HG03432 (cell line): ENCODE results near the gene PCDHB9.
"Not testable (repeated sequence)": the region's sequence is repeated elsewhere in the genome, so short reads cannot be mapped to it uniquely, and the experiment has no call there.

Experiments
- ATAC-seq: cut with Tn5 transposase; IDR thresholded peaks from one replicate; pipeline ENCODE4 v1.9.1; 2021; ENCODE audit warnings: mild to moderate bottlenecking, moderate library complexity; ENCODE audit not compliant: unreplicated experiment

The PCDHB9 gene

GRCh38 chr5:141184117-141184855 lies 2.7 kb upstream of the PCDHB9 start:
- ATAC-seq = not testable (repeated sequence)

- not testable (repeated sequence) for ATAC-seq
Observed at GRCh38 chr5:141188682-141189081, 1.7 kb downstream of the PCDHB9 start.

- not testable (repeated sequence) for ATAC-seq
Observed at GRCh38 chr5:141189131-141189530, 2.2 kb downstream of the PCDHB9 start.

- ATAC-seq = no peak
Observed at GRCh38 chr5:141192110-141192725, 5.3 kb downstream of the PCDHB9 start, which contains the start of gene PCDHB10. Gene PCDHB10 (plus strand): TSS chr5:141192353. CDS start chr5:141192553, 200 bp downstream.

- ATAC-seq = not testable (repeated sequence)
Observed at GRCh38 chr5:141194332-141194731, 7.4 kb downstream of the PCDHB9 start.

GRCh38 chr5:141196363-141196762 lies 9.4 kb downstream of the PCDHB9 start:
- no peak for ATAC-seq

- ATAC-seq = no peak
Observed at GRCh38 chr5:141199359-141200235, 12.6 kb downstream of the PCDHB9 start, which contains the start of gene PCDHB11. Gene PCDHB11 (plus strand): TSS chr5:141199627. CDS start chr5:141199775, 148 bp downstream.

- ATAC-seq = not testable (repeated sequence)
Observed at GRCh38 chr5:141201126-141201525, 14.2 kb downstream of the PCDHB9 start.

- not testable (repeated sequence) for ATAC-seq
Observed at GRCh38 chr5:141201646-141202045, 14.7 kb downstream of the PCDHB9 start.

- no peak for ATAC-seq
Observed at GRCh38 chr5:141208478-141208877, 21.5 kb downstream of the PCDHB9 start, which contains the start of gene PCDHB12. Gene PCDHB12 (plus strand): TSS chr5:141208719. CDS start chr5:141208908, 189 bp downstream.

GRCh38 chr5:141210281-141210680 lies 23.3 kb downstream of the PCDHB9 start:
- not testable (repeated sequence) for ATAC-seq

GRCh38 chr5:141210849-141211248 lies 23.9 kb downstream of the PCDHB9 start:
- ATAC-seq = not testable (repeated sequence)

- ATAC-seq = not testable (repeated sequence)
Observed at GRCh38 chr5:141213656-141214339, 26.8 kb downstream of the PCDHB9 start, which contains the start of gene PCDHB13. Gene PCDHB13 (plus strand): TSS chr5:141213919. CDS start chr5:141214124, 205 bp downstream.

GRCh38 chr5:141214583-141214982 lies 27.6 kb downstream of the PCDHB9 start:
- ATAC-seq = not testable (repeated sequence)

GRCh38 chr5:141215504-141215903 lies 28.5 kb downstream of the PCDHB9 start:
- ATAC-seq = not testable (repeated sequence)

- ATAC-seq = not testable (repeated sequence)
Observed at GRCh38 chr5:141216035-141216434, 29.1 kb downstream of the PCDHB9 start.

- ATAC-seq = no peak
Observed at GRCh38 chr5:141223112-141223783, 36.3 kb downstream of the PCDHB9 start, which contains the start of gene PCDHB14. Gene PCDHB14 (plus strand): TSS chr5:141223343. CDS start chr5:141223506, 163 bp downstream.

GRCh38 chr5:141224844-141225243 lies 37.9 kb downstream of the PCDHB9 start:
- not testable (repeated sequence) for ATAC-seq

GRCh38 chr5:141225421-141225820 lies 38.5 kb downstream of the PCDHB9 start:
- ATAC-seq = not testable (repeated sequence)
